HCT116 (cell line): Measurements from ENCODE around the gene DOCK4. TPM values are rescaled to one million over a fixed set of nuclear protein-coding genes. Genes with fewer than 3 reads are reported as not detected.

Experiments used
- ATAC-seq: fragments of 200-7000 bp; cut with Tn5 transposase; 2 replicates; pipeline ENCODE4 v1.9.1; 2020; ENCODE audit warnings: mild to moderate bottlenecking, moderate library complexity
- BruUV-seq: library from RNA; stranded (reverse); fragments of 400-500 nt; replicated peaks from 2 replicates; lab custom pipeline; 2021; lab: Mats Ljungman, UMichigan
- CTCF ChIA-PET: fragments of 300-600 bp; sonication (Branson Sonifier 250); formaldehyde crosslinking; loops from one replicate; lab custom pipeline; 2021; ENCODE audit warnings: antibody characterized with exemption; lab: Charles Lee
- POLR2A ChIA-PET: fragments of 300-600, 350-600 bp; sonication (Branson Sonifier 250); formaldehyde crosslinking; loops from one replicate; lab custom pipeline; 2021; ENCODE audit warnings: antibody characterized with exemption; lab: Charles Lee
- RAD21 ChIA-PET, 2 experiments: fragments of 300-600 bp; sonication (Branson Sonifier 250); formaldehyde crosslinking; loops; one replicate each; lab custom pipeline; 2023; ENCODE audit warnings: low total read pairs in 2 of 2; ENCODE audit not compliant: uncharacterized antibody in 2 of 2, unreplicated experiment in 2 of 2, low non-redundant PET in 1 of 2; lab: Charles Lee
- DNase-seq: peaks from one replicate; pipeline ENCODE4 v3.0.0-alpha.2; 2010; ENCODE audit warnings: low read depth, low spot score
- H2AFZ ChIP-seq: fragments of 200-600 bp; shearing (Covaris generic), sonication (generic); 2 replicates; pipeline ENCODE4 v1.6.1; 2017; ENCODE audit warnings: low read depth, mixed run types, mixed read lengths, antibody characterized with exemption, low read length; ENCODE audit not compliant: poor library complexity, severe bottlenecking
- H3K27ac ChIP-seq: 2 replicates; pipeline ENCODE4 v1.5.1; 2012; ENCODE audit warnings: low read depth, low read length
- H3K27me3 ChIP-seq: fragments of 200-600 bp; sonication (generic); 2 replicates; pipeline ENCODE4 v1.6.1; 2016; ENCODE audit warnings: mixed run types, low read length, mixed read lengths; ENCODE audit not compliant: insufficient read depth
- H3K36me3 ChIP-seq, 2 experiments: fragments of 200-500 bp in 1 of 2; fragments of 200-600 bp in 1 of 2; sonication (Bioruptor generic) in 1 of 2; sonication (generic) in 1 of 2; 2 replicates each; pipeline versions ENCODE4 v1.5.1 to v1.6.1; 2014 to 2016; ENCODE audit warnings: low read length in 2 of 2, inconsistent platforms in 1 of 2, mixed read lengths in 1 of 2, mixed run types in 1 of 2; ENCODE audit not compliant: insufficient read depth in 2 of 2, control insufficient read depth in 1 of 2
- H3K4me1 ChIP-seq, 2 experiments: fragments of 200-600 bp in 1 of 2; sonication (generic) in 1 of 2; 2 replicates each; pipeline versions ENCODE4 v1.5.1 to v1.6.1; 2012 to 2017; ENCODE audit warnings: low read length in 2 of 2, inconsistent platforms in 1 of 2, mild to moderate bottlenecking in 1 of 2, mixed read lengths in 1 of 2, mixed run types in 1 of 2, moderate library complexity in 1 of 2; ENCODE audit not compliant: insufficient read depth in 2 of 2, control insufficient read depth in 1 of 2
- H3K4me2 ChIP-seq: fragments of 200-600 bp; sonication (generic); 2 replicates; pipeline ENCODE4 v1.6.1; 2017; ENCODE audit warnings: mixed run types, low read length, mixed read lengths
- H3K4me3 ChIP-seq, 2 experiments: fragments of 200-600 bp in 1 of 2; sonication (generic) in 1 of 2; replicated peaks in 1 of 2; 2 replicates each; pipeline ENCODE4 v1.5.1; 2011 to 2016; ENCODE audit warnings: low read length in 2 of 2, control low read depth in 1 of 2, low read depth in 1 of 2, mild to moderate bottlenecking in 1 of 2, mixed read lengths in 1 of 2, mixed run types in 1 of 2
- H3K79me2 ChIP-seq: fragments of 200-600 bp; sonication (generic); 2 replicates; pipeline ENCODE4 v1.6.1; 2017; ENCODE audit warnings: mild to moderate bottlenecking, mixed run types, low read length, moderate library complexity, mixed read lengths; ENCODE audit not compliant: insufficient read depth
- H3K9ac ChIP-seq: fragments of 200-600 bp; sonication (generic); 2 replicates; pipeline ENCODE4 v1.6.1; 2016; ENCODE audit warnings: low read length, mixed read lengths
- H3K9me2 ChIP-seq: fragments of 200-600 bp; sonication (generic), shearing (Covaris generic); 2 replicates; pipeline ENCODE4 v1.6.1; 2017; ENCODE audit warnings: mixed run types, mild to moderate bottlenecking, moderate library complexity; ENCODE audit not compliant: insufficient read depth
- H3K9me3 ChIP-seq, 2 experiments: fragments of 200-500 bp in 1 of 2; fragments of 200-600 bp in 1 of 2; sonication (Bioruptor generic) in 1 of 2; sonication (generic) in 1 of 2; 2 replicates each; pipeline ENCODE4 v1.6.1; 2014 to 2017; ENCODE audit warnings: low read length in 2 of 2, mixed read lengths in 2 of 2, inconsistent platforms in 1 of 2, low read depth in 1 of 2, mild to moderate bottlenecking in 1 of 2, mixed run types in 1 of 2, moderate library complexity in 1 of 2; ENCODE audit not compliant: control insufficient read depth in 1 of 2, insufficient read depth in 1 of 2
- H4K20me1 ChIP-seq: fragments of 200-600 bp; sonication (generic), shearing (Covaris generic); 2 replicates; pipeline ENCODE4 v1.6.1; 2017; ENCODE audit warnings: mixed run types, mild to moderate bottlenecking, moderate library complexity; ENCODE audit not compliant: insufficient read depth
- CTCF ChIP-seq, 3 experiments: fragments of 200-600 bp in 1 of 3; sonication (generic) in 1 of 3; IDR thresholded peaks in 2 of 3; conservative IDR thresholded peaks in 1 of 3; 2 replicates each; pipeline ENCODE4 v1.5.1; 2012 to 2017; ENCODE audit warnings: low read depth in 2 of 3, low read length in 2 of 3, antibody characterized with exemption in 1 of 3, borderline replicate concordance in 1 of 3, control low read depth in 1 of 3, mild to moderate bottlenecking in 1 of 3, mixed read lengths in 1 of 3, mixed run types in 1 of 3, moderate library complexity in 1 of 3; ENCODE audit not compliant: insufficient read depth in 1 of 3
- ELF1 ChIP-seq: IDR thresholded peaks from 2 replicates; pipeline ENCODE4 v1.6.1; 2012; ENCODE audit warnings: low read depth, borderline replicate concordance
- EZH2 ChIP-seq: fragments of 200-600 bp; sonication (generic); IDR thresholded peaks from 2 replicates; pipeline ENCODE4 v1.6.1; 2017; ENCODE audit warnings: antibody characterized with exemption, mixed run types
- EZH2phosphoT487 ChIP-seq: fragments of 200-600 bp; IDR thresholded peaks from 2 replicates; pipeline ENCODE4 v1.6.1; 2018; ENCODE audit warnings: antibody characterized with exemption, borderline replicate concordance
- RAD21 ChIP-seq: IDR thresholded peaks from 2 replicates; pipeline ENCODE4 v1.6.1; 2012; ENCODE audit warnings: low read depth, mild to moderate bottlenecking
- intact Hi-C: fragments of 100-400 bp; cut with micrococcal nuclease; formaldehyde crosslinking; loops from 2 replicates; pipeline ENCODE4 v1.10.0; 2022
- total RNA-seq: library from RNA; stranded (reverse); gene quantifications from one replicate; pipeline ENCODE4 v1.2.1, GENCODE V29; 2021; ENCODE audit not compliant: unreplicated experiment

DOCK4 gene
- total RNA-seq, 1 experiment from 2014 or later, result 2.2 TPM

- no peaks in the 10 kb centered on the region for H4K20me1 ChIP-seq
- no peak overlapping the region for H2AFZ ChIP-seq
- H3K27ac ChIP-seq, result no peak overlapping the region
- intact Hi-C loops, result no loop called here
- CTCF ChIA-PET, result interaction anchor here (0.6 to 5.8 kb wide), 3 partner anchors 23 to 112 kb away, joined by 3 to 40 read pairs (median 7); no protein-coding TSS in a partner anchor
- 0 out of 2 replicates have a peak, but pooled peaks have one; percentile 41 for ATAC-seq
- H3K79me2 ChIP-seq, result no peaks in the 10 kb centered on the region
- no peaks in the 10 kb centered on the region for H3K4me1 ChIP-seq
- RAD21 ChIA-PET, result interaction anchor here in 1 of 2 experiments (1.3 kb wide), 1 partner anchor 90 kb away, joined by 4 read pairs; no protein-coding TSS in a partner anchor
- no peaks in the 10 kb centered on the region for H3K9me2 ChIP-seq
- POLR2A ChIA-PET, result no interaction called here
- no peaks in the 10 kb centered on the region for H3K27me3 ChIP-seq
- H3K4me3 ChIP-seq, result no peak overlapping the region
- no peaks in the 10 kb centered on the region for H3K36me3 ChIP-seq
- TF ChIP-seq RAD21 (peak; percentile 9; the same call in 1 of the 2 replicates), EZH2phosphoT487 (no peak), ELF1 (no peak), EZH2 (no peak), CTCF (IDR thresholded peaks at IDR 0.05 in 2 of 3, conservative IDR thresholded peaks at IDR 0.05 in 1 of 3; ENCODE audit: borderline replicate concordance in 1 of 3, insufficient read depth in 1 of 3, low read depth in 2 of 3, low read length in 2 of 3) (peak in 2 of 3 experiments; percentile 9 to 15; a peak in 1 of 6 replicates)
- no peak overlapping the region for H3K9ac ChIP-seq
- no peaks in the 10 kb centered on the region; a peak in 1 of 4 replicates for H3K9me3 ChIP-seq
- no TSS peak for BruUV-seq
- H3K4me2 ChIP-seq, result no peak overlapping the region
- no peak for DNase-seq
These were observed 352.8 kb downstream of the DOCK4 start for GRCh38 chr7:111853201-111853990.
